ENCODE results near the gene SVEP1.
A peak's percentile ranks its signal among the peaks of the same experiment; 100 is the strongest.

Gene SVEP1

DNA sequence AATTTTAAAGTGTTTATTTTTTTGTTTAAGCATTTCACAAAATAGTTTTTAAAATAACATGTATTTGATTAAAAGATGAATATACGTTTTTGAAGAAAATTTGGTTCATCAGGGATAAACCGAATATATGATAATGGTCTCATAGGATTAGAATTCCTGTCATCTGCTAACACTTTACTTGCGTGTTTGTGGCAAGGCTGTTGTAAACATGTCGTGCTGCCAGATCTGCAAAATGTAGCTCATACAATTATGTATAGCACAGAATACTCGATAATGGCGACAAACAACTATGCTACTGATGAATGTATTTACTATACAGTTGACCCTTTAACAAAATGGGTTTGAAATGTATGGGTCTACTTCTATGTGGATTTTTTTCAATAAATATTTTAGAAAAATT, 234.7 kb downstream of the SVEP1 start:
- ChIA-PET CTCF (no interaction called here), POLR2A (no interaction called here)
- Histone ChIP-seq H3K4me3 (ENCODE audit: low read depth, low read length) (no peak overlapping the region), H3K27ac (ENCODE audit: extremely low read depth, low read depth, low read length) (no peak overlapping the region), H3K4me1 (ENCODE audit: control insufficient read depth, insufficient read depth, low read length) (no peaks in the 10 kb centered on the region), H3K36me3 (ENCODE audit: control insufficient read depth in 2 of 2, insufficient read depth in 1 of 2, low read length in 2 of 2) (no peaks in the 10 kb centered on the region), H3K9me3 (ENCODE audit: control insufficient read depth, insufficient read depth, low read depth, low read length) (no peaks in the 10 kb centered on the region)
- no peak for TF ChIP-seq ZNF266 (tag by site-specific recombination; IDR thresholded peaks at IDR 0.05; ENCODE audit: low read depth)

DNA sequence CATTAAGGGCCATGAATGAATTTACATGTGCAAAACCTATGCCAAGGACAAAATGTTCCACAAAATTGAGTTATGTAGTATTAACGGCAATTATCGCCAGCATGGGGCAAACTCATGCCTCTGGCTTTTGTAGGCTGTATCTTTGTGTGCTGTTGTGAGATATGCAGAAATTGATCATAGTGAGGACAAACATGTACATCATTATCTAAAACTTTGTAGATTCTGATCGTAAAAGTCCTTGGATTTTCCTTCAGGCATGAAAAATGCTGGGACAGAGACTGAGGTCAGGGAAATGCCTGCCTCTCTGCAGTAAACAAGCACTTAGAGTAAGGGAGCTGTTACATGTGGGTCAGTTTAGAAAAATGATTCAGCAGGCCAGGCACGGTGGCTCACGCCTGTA, 236.0 kb downstream of the SVEP1 start:
- POLR2A ChIA-PET: no interaction called here
- no peak overlapping the region for H3K4me3 ChIP-seq (ENCODE audit: low read depth, low read length)

DNA sequence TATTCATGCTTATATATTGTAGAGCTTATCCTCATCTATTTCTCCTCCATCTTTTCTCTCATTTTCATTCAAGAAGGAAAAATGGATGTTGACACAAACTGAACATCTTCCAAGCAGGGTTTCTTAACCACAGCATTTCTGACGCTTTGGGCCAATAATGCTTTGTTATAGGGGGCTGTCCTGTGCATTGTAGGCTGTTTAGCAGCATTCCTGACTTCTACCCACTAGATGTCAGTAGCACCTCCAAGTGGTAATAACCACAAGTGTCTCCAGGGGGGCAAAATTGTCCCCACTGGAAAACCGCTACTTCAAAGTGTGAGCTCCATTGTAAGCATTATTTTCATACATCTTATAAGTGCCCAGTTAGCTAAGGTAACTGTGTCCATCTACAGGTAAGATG, 239.2 kb downstream of the SVEP1 start:
- Histone ChIP-seq H3K4me3 (ENCODE audit: low read depth, low read length) (no peak overlapping the region), H3K4me1 (ENCODE audit: control insufficient read depth, insufficient read depth, low read length) (no peaks in the 10 kb centered on the region), H3K36me3 (ENCODE audit: control insufficient read depth in 2 of 2, insufficient read depth in 1 of 2, low read length in 2 of 2) (no peaks in the 10 kb centered on the region), H3K9me3 (ENCODE audit: control insufficient read depth, insufficient read depth, low read depth, low read length) (no peaks in the 10 kb centered on the region), H3K27ac (ENCODE audit: extremely low read depth, low read depth, low read length) (no peak overlapping the region)
- POLR2A ChIA-PET: no interaction called here
- TF ChIP-seq OVOL3 (tag by site-specific recombination; IDR thresholded peaks at IDR 0.05) (no peak), ZNF654 (tag by site-specific recombination; IDR thresholded peaks at IDR 0.05; ENCODE audit: low read depth) (peak; percentile 43)
- CTCF ChIA-PET: interaction anchor here (0.6 to 1.7 kb wide), 11 partner anchors 8 to 283 kb away, joined by 3 to 6 read pairs (median 4); no protein-coding TSS in a partner anchor

More for the DNA sequence above, 236.0 kb downstream of the SVEP1 start:
- TF ChIP-seq GLIS1 (tag by site-specific recombination; IDR thresholded peaks at IDR 0.05) (no peak), ZNF175 (tag by site-specific recombination; IDR thresholded peaks at IDR 0.05) (no peak), ZNF510 (tag by site-specific recombination; IDR thresholded peaks at IDR 0.05; ENCODE audit: insufficient replicate concordance) (no peak), ZNF660 (tag by site-specific recombination; IDR thresholded peaks at IDR 0.05) (no peak), PRDM1 (tag by site-specific recombination; IDR thresholded peaks at IDR 0.05) (no peak), ZNF670 (tag by site-specific recombination; IDR thresholded peaks at IDR 0.05; ENCODE audit: low read depth) (no peak), ZFP41 (tag by site-specific recombination; IDR thresholded peaks at IDR 0.05; ENCODE audit: borderline replicate concordance) (no peak), SCRT1 (tag by site-specific recombination; IDR thresholded peaks at IDR 0.05; ENCODE audit: borderline replicate concordance) (no peak), ZNF621 (tag by site-specific recombination; IDR thresholded peaks at IDR 0.05) (no peak)
- TF ChIP-seq, protein P1, sequence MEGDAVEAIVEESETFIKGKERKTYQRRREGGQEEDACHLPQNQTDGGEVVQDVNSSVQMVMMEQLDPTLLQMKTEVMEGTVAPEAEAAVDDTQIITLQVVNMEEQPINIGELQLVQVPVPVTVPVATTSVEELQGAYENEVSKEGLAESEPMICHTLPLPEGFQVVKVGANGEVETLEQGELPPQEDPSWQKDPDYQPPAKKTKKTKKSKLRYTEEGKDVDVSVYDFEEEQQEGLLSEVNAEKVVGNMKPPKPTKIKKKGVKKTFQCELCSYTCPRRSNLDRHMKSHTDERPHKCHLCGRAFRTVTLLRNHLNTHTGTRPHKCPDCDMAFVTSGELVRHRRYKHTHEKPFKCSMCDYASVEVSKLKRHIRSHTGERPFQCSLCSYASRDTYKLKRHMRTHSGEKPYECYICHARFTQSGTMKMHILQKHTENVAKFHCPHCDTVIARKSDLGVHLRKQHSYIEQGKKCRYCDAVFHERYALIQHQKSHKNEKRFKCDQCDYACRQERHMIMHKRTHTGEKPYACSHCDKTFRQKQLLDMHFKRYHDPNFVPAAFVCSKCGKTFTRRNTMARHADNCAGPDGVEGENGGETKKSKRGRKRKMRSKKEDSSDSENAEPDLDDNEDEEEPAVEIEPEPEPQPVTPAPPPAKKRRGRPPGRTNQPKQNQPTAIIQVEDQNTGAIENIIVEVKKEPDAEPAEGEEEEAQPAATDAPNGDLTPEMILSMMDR (tag by site-specific recombination; IDR thresholded peaks at IDR 0.05): no peak
- TF ChIP-seq, protein P2, sequence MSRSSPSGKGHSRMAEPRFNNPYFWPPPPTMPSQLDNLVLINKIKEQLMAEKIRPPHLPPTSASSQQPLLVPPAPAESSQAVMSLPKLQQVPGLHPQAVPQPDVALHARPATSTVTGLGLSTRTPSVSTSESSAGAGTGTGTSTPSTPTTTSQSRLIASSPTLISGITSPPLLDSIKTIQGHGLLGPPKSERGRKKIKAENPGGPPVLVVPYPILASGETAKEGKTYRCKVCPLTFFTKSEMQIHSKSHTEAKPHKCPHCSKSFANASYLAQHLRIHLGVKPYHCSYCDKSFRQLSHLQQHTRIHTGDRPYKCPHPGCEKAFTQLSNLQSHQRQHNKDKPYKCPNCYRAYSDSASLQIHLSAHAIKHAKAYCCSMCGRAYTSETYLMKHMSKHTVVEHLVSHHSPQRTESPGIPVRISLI (tag by site-specific recombination; IDR thresholded peaks at IDR 0.05): no peak
- TF ChIP-seq, protein P3, sequence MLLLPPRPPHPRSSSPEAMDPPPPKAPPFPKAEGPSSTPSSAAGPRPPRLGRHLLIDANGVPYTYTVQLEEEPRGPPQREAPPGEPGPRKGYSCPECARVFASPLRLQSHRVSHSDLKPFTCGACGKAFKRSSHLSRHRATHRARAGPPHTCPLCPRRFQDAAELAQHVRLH (tag by site-specific recombination; IDR thresholded peaks at IDR 0.05): no peak
- TF ChIP-seq, protein P4, sequence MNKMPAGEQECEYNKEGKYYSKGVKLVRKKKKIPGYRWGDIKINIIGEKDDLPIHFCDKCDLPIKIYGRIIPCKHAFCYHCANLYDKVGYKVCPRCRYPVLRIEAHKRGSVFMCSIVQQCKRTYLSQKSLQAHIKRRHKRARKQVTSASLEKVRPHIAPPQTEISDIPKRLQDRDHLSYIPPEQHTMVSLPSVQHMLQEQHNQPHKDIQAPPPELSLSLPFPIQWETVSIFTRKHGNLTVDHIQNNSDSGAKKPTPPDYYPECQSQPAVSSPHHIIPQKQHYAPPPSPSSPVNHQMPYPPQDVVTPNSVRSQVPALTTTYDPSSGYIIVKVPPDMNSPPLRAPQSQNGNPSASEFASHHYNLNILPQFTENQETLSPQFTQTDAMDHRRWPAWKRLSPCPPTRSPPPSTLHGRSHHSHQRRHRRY (tag by site-specific recombination; IDR thresholded peaks at IDR 0.05): no peak
- TF ChIP-seq, protein P5, sequence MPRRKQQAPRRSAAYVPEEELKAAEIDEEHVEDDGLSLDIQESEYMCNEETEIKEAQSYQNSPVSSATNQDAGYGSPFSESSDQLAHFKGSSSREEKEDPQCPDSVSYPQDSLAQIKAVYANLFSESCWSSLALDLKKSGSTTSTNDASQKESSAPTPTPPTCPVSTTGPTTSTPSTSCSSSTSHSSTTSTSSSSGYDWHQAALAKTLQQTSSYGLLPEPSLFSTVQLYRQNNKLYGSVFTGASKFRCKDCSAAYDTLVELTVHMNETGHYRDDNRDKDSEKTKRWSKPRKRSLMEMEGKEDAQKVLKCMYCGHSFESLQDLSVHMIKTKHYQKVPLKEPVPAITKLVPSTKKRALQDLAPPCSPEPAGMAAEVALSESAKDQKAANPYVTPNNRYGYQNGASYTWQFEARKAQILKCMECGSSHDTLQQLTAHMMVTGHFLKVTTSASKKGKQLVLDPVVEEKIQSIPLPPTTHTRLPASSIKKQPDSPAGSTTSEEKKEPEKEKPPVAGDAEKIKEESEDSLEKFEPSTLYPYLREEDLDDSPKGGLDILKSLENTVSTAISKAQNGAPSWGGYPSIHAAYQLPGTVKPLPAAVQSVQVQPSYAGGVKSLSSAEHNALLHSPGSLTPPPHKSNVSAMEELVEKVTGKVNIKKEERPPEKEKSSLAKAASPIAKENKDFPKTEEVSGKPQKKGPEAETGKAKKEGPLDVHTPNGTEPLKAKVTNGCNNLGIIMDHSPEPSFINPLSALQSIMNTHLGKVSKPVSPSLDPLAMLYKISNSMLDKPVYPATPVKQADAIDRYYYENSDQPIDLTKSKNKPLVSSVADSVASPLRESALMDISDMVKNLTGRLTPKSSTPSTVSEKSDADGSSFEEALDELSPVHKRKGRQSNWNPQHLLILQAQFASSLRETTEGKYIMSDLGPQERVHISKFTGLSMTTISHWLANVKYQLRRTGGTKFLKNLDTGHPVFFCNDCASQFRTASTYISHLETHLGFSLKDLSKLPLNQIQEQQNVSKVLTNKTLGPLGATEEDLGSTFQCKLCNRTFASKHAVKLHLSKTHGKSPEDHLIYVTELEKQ (tag by site-specific recombination; IDR thresholded peaks at IDR 0.05; ENCODE audit: borderline replicate concordance): no peak
- Histone ChIP-seq H3K9me3 (ENCODE audit: control insufficient read depth, insufficient read depth, low read depth, low read length) (no peaks in the 10 kb centered on the region), H3K4me1 (ENCODE audit: control insufficient read depth, insufficient read depth, low read length) (no peaks in the 10 kb centered on the region), H3K27ac (ENCODE audit: extremely low read depth, low read depth, low read length) (no peak overlapping the region), H3K36me3 (ENCODE audit: control insufficient read depth in 2 of 2, insufficient read depth in 1 of 2, low read length in 2 of 2) (no peaks in the 10 kb centered on the region)
- CTCF ChIA-PET: no interaction called here
